ENCODE results near the gene NLRC3.

The NLRC3 gene

GRCh38 chr16:3518292-3518985 lies 58.8 kb downstream of the NLRC3 start:
- no peak for TF ChIP-seq CTCF (IDR thresholded peaks at IDR 0.05; ENCODE audit: low read length, missing control alignments)
- no peak for DNase-seq (ENCODE audit: low read depth)
- no peak overlapping the region for H3K4me3 ChIP-seq (replicated peaks; ENCODE audit: low read depth, low read length)

GRCh38 chr16:3515897-3516296 lies 61.3 kb downstream of the NLRC3 start:
- TF ChIP-seq CTCF (IDR thresholded peaks at IDR 0.05; ENCODE audit: low read length, missing control alignments): no peak
- no peak for DNase-seq (ENCODE audit: low read depth)
- no peak overlapping the region for H3K4me3 ChIP-seq (replicated peaks; ENCODE audit: low read depth, low read length)

DNA sequence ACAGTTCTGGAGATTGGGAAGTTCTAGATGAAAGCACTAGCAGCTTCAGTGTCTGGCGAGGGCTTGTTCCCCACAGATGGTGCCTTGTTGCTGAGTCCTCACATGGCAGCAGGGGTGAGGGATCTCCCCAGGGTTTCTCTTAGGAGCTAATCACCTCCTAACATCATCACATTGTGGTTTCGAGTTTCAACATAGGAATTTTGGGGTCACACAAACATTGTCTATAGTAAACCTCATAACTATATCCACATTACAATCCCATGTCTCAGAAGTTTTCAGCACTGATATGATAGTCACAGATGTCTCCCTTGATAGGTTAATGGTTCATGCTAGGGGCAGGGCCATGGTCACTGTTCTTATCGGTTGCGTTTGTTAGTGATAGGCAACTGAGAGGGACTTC lies 62.6 kb downstream of the NLRC3 start:
- DNase-seq (ENCODE audit: low read depth): peak; percentile 6
- no peak overlapping the region for H3K4me3 ChIP-seq (replicated peaks; ENCODE audit: low read depth, low read length)
- TF ChIP-seq CTCF (IDR thresholded peaks at IDR 0.05; ENCODE audit: low read length, missing control alignments): no peak

DNA sequence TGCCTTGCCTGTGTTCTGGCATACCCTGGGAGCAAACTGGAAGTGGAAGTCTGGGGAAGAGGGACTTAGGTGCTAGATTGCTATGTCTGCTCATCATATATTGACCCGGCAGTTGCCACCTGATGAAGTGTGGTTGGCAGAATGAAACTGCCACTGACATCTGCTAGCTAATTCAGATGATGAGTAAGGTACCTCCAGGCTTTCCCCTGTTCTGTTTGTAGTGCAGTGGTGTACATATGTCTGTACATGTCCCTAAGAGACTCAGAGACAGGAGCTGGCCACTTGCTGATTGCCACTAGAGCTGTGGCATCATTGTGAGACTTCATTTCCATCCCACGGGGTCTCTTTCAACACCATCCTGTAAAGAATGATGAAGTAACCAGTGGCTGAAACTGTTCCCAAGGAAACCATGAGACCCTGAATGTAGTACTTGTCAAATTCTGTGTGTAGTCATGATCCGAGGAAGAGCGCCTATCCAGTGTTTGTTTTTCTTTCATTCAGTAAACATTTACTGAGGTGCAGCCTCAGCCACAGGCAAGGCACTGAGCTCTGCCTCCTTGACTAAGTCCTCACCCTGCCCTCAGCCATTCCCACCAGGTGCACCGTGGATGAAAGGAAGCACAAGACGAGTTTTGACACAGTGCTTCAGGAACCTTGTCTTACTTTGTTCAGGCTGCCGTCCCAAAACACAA lies 63.2 kb downstream of the NLRC3 start:
- no peak overlapping the region for H3K4me3 ChIP-seq (replicated peaks; ENCODE audit: low read depth, low read length)
- no peak for DNase-seq (ENCODE audit: low read depth)
- TF ChIP-seq CTCF (IDR thresholded peaks at IDR 0.05; ENCODE audit: low read length, missing control alignments): no peak

- H3K4me3 ChIP-seq (replicated peaks; ENCODE audit: low read depth, low read length): no peak overlapping the region
- no peak for DNase-seq (ENCODE audit: low read depth)
- no peak for TF ChIP-seq CTCF (IDR thresholded peaks at IDR 0.05; ENCODE audit: low read length, missing control alignments)
Measured at GRCh38 chr16:3511286-3512180, 65.7 kb downstream of the NLRC3 start.

- TF ChIP-seq CTCF (IDR thresholded peaks at IDR 0.05; ENCODE audit: low read length, missing control alignments): no peak
- DNase-seq (ENCODE audit: low read depth): no peak
- no peak overlapping the region for H3K4me3 ChIP-seq (replicated peaks; ENCODE audit: low read depth, low read length)
Measured at GRCh38 chr16:3510416-3510815, 66.8 kb downstream of the NLRC3 start.

Measured in fibroblast of pulmonary artery (primary cell).